C4-2B (cell line): ENCODE results near the gene SAP30BP.

Source experiments
- CTCF ChIP-seq: fragments of 450-650 bp; conservative IDR thresholded peaks from 2 replicates; pipeline ENCODE4 v1.5.1; 2017; ENCODE audit warnings: mild to moderate bottlenecking
- ZFX ChIP-seq: fragments of 450-650 bp; IDR thresholded peaks from 2 replicates; pipeline ENCODE4 v1.6.1; 2017

GRCh38 chr17:75724016-75725003 lies 57.2 kb downstream of the SAP30BP start:
- TF ChIP-seq CTCF (no peak), ZFX (no peak)
